GM23338 (cell line): ENCODE results near the gene SLC28A1. TPM values are rescaled to one million over a fixed set of nuclear protein-coding genes. Genes with fewer than 3 reads are reported as not detected.

Source experiments
- ATAC-seq: fragments of 200-7000 bp; cut with Tn5 transposase; 3 replicates; pipeline ENCODE4 v1.9.1; 2020
- DNase-seq: peaks from one replicate; pipeline ENCODE4 v3.0.0-alpha.2; 2015; ENCODE audit warnings: low spot score
- H2AFZ ChIP-seq: fragments of 200-600 bp; sonication (generic); 2 replicates; pipeline ENCODE4 v1.8.0; 2016; ENCODE audit warnings: antibody characterized with exemption, mild to moderate bottlenecking, moderate library complexity
- H3F3A ChIP-seq: fragments of 200-600 bp; sonication (generic); replicated peaks from 2 replicates; pipeline ENCODE4 v1.8.0; 2017; ENCODE audit warnings: antibody characterized with exemption, mixed run types, low read depth
- H3K27ac ChIP-seq: fragments of 200-600 bp; sonication (generic); 2 replicates; pipeline ENCODE4 v1.6.1; 2016; ENCODE audit warnings: low read depth
- H3K27me3 ChIP-seq: fragments of 200-600 bp; sonication (generic); 2 replicates; pipeline ENCODE4 v1.8.0; 2016; ENCODE audit warnings: mild to moderate bottlenecking, mixed run types, moderate library complexity; ENCODE audit not compliant: insufficient read depth
- H3K36me3 ChIP-seq: fragments of 200-600 bp; sonication (generic); 2 replicates; pipeline ENCODE4 v1.8.0; 2016; ENCODE audit warnings: mild to moderate bottlenecking; ENCODE audit not compliant: insufficient read depth
- H3K4me1 ChIP-seq: fragments of 200-600 bp; sonication (generic); 2 replicates; pipeline ENCODE4 v1.8.0; 2016; ENCODE audit warnings: mild to moderate bottlenecking, moderate library complexity; ENCODE audit not compliant: insufficient read depth
- H3K4me2 ChIP-seq: fragments of 200-600 bp; sonication (generic); 2 replicates; pipeline ENCODE4 v1.7.1; 2017; ENCODE audit warnings: mixed run types
- H3K4me3 ChIP-seq: fragments of 200-600 bp; sonication (generic); 2 replicates; pipeline ENCODE4 v1.6.1; 2016; ENCODE audit warnings: mixed run types
- H3K79me2 ChIP-seq: fragments of 200-600 bp; sonication (generic); replicated peaks from 2 replicates; pipeline ENCODE4 v1.8.0; 2017; ENCODE audit warnings: mild to moderate bottlenecking; ENCODE audit not compliant: insufficient read depth
- H3K9me2 ChIP-seq: fragments of 200-600 bp; sonication (generic); 2 replicates; pipeline ENCODE4 v1.8.0; 2017; ENCODE audit not compliant: insufficient read depth
- H4K20me1 ChIP-seq: fragments of 200-600 bp; sonication (generic); replicated peaks from 2 replicates; pipeline ENCODE4 v1.8.0; 2017; ENCODE audit warnings: mild to moderate bottlenecking; ENCODE audit not compliant: insufficient read depth
- H3K27ac Mint-ChIP-seq: 2 replicates; pipeline ENCODE4 v1.8.0; 2020; ENCODE audit warnings: inconsistent platforms, mild to moderate bottlenecking, moderate library complexity, mixed read lengths
- H3K27me3 Mint-ChIP-seq: 3 replicates; pipeline ENCODE4 v1.8.0; 2022; ENCODE audit warnings: low read depth, mild to moderate bottlenecking, moderate library complexity, mixed read lengths, inconsistent platforms; ENCODE audit not compliant: insufficient read depth, poor library complexity
- H3K36me3 Mint-ChIP-seq: 3 replicates; pipeline ENCODE4 v1.8.0; 2021; ENCODE audit warnings: low read depth, mild to moderate bottlenecking, inconsistent platforms, moderate library complexity, mixed read lengths
- H3K4me1 Mint-ChIP-seq: 3 replicates; pipeline ENCODE4 v1.8.0; 2020; ENCODE audit warnings: mild to moderate bottlenecking, inconsistent platforms, mixed read lengths
- H3K4me3 Mint-ChIP-seq: 3 replicates; pipeline ENCODE4 v1.8.0; 2021; ENCODE audit warnings: moderate library complexity, mild to moderate bottlenecking, inconsistent platforms, mixed read lengths
- H3K9me3 Mint-ChIP-seq: 3 replicates; pipeline ENCODE4 v1.8.0; 2020; ENCODE audit warnings: moderate library complexity, mild to moderate bottlenecking, inconsistent platforms, mixed read lengths
- CREB1 ChIP-seq: fragments of 250-450 bp; sonication (Bioruptor Pico); IDR thresholded peaks from 2 replicates; pipeline ENCODE4 v1.5.0; 2020; ENCODE audit warnings: low read depth, mild to moderate bottlenecking, moderate library complexity
- CTCF ChIP-seq, 2 experiments: fragments of 200-600 bp in 1 of 2; sonication (generic) in 1 of 2; conservative IDR thresholded peaks; 2 replicates each; pipeline versions ENCODE4 v1.5.1 to v1.6.1; 2016 to 2017; ENCODE audit warnings: antibody characterized with exemption in 2 of 2, low read depth in 2 of 2, mild to moderate bottlenecking in 2 of 2, moderate library complexity in 1 of 2
- EZH2 ChIP-seq: fragments of 200-600 bp; sonication (generic); IDR thresholded peaks from one replicate; pipeline ENCODE4 v1.8.0; 2017; ENCODE audit warnings: antibody characterized with exemption, mild to moderate bottlenecking, low read depth; ENCODE audit not compliant: unreplicated experiment
- EZH2phosphoT487 ChIP-seq: fragments of 200-600 bp; sonication (generic); IDR thresholded peaks from one replicate; pipeline ENCODE4 v1.8.1; 2018; ENCODE audit warnings: antibody characterized with exemption; ENCODE audit not compliant: unreplicated experiment
- JUNB ChIP-seq: IDR thresholded peaks from one replicate; pipeline ENCODE4 v1.6.1; 2016; ENCODE audit warnings: antibody characterized with exemption; ENCODE audit not compliant: unreplicated experiment
- NANOG ChIP-seq: IDR thresholded peaks from 2 replicates; pipeline ENCODE4 v1.6.1; 2016; ENCODE audit warnings: antibody characterized with exemption, borderline replicate concordance
- POLR2AphosphoS5 ChIP-seq: IDR thresholded peaks from 2 replicates; pipeline ENCODE4 v1.6.1; 2016; ENCODE audit warnings: antibody characterized with exemption, low read depth
- STAT1 ChIP-seq: IDR thresholded peaks from one replicate; pipeline ENCODE4 v1.6.1; 2016; ENCODE audit warnings: antibody characterized with exemption; ENCODE audit not compliant: unreplicated experiment
- ZNF331 ChIP-seq: fragments of 250-450 bp; sonication (Bioruptor Pico); IDR thresholded peaks from 2 replicates; pipeline ENCODE4 v1.5.0; 2020; ENCODE audit warnings: low read depth, mild to moderate bottlenecking, moderate library complexity
- polyA plus RNA-seq: library from polyadenylated mRNA; unstranded; fragments of >200 nt; fragmentation: Nextera tagmentation; extraction: Ambion mirVana; gene quantifications from 2 replicates; pipeline ENCODE4 v1.2.1, GENCODE V29; 2016
- total RNA-seq: library from RNA; depleted of rRNA; stranded (reverse); fragments of >200 nt; shearing (Covaris generic); gene quantifications from 2 replicates; pipeline ENCODE4 v1.2.3, GENCODE V29; 2014
- TF ChIP-seq, protein P1 (sequence below): IDR thresholded peaks from one replicate; pipeline ENCODE4 v1.6.1; 2018; ENCODE audit warnings: antibody characterized with exemption; ENCODE audit not compliant: unreplicated experiment
- TF ChIP-seq, protein P2 (sequence below): fragments of 250-450 bp; sonication (Bioruptor Pico); IDR thresholded peaks from 2 replicates; pipeline ENCODE4 v1.5.0; 2020; ENCODE audit warnings: mild to moderate bottlenecking, moderate library complexity

The SLC28A1 gene
- total and polyA plus RNA-seq, 2 experiments from 2014 or later, result not detected

- TF ChIP-seq, protein P1, sequence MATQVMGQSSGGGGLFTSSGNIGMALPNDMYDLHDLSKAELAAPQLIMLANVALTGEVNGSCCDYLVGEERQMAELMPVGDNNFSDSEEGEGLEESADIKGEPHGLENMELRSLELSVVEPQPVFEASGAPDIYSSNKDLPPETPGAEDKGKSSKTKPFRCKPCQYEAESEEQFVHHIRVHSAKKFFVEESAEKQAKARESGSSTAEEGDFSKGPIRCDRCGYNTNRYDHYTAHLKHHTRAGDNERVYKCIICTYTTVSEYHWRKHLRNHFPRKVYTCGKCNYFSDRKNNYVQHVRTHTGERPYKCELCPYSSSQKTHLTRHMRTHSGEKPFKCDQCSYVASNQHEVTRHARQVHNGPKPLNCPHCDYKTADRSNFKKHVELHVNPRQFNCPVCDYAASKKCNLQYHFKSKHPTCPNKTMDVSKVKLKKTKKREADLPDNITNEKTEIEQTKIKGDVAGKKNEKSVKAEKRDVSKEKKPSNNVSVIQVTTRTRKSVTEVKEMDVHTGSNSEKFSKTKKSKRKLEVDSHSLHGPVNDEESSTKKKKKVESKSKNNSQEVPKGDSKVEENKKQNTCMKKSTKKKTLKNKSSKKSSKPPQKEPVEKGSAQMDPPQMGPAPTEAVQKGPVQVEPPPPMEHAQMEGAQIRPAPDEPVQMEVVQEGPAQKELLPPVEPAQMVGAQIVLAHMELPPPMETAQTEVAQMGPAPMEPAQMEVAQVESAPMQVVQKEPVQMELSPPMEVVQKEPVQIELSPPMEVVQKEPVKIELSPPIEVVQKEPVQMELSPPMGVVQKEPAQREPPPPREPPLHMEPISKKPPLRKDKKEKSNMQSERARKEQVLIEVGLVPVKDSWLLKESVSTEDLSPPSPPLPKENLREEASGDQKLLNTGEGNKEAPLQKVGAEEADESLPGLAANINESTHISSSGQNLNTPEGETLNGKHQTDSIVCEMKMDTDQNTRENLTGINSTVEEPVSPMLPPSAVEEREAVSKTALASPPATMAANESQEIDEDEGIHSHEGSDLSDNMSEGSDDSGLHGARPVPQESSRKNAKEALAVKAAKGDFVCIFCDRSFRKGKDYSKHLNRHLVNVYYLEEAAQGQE, result no peak
- no peak for TF ChIP-seq NANOG
- no peak for TF ChIP-seq CREB1 (CRISPR knock-in tag)
- no peak for TF ChIP-seq POLR2AphosphoS5
- TF ChIP-seq EZH2phosphoT487, result no peak
- no peak for TF ChIP-seq STAT1
- no peak for TF ChIP-seq CTCF (conservative IDR thresholded peaks at IDR 0.05; ENCODE audit: low read depth in 2 of 2)
- TF ChIP-seq JUNB, result no peak
- TF ChIP-seq, protein P2, sequence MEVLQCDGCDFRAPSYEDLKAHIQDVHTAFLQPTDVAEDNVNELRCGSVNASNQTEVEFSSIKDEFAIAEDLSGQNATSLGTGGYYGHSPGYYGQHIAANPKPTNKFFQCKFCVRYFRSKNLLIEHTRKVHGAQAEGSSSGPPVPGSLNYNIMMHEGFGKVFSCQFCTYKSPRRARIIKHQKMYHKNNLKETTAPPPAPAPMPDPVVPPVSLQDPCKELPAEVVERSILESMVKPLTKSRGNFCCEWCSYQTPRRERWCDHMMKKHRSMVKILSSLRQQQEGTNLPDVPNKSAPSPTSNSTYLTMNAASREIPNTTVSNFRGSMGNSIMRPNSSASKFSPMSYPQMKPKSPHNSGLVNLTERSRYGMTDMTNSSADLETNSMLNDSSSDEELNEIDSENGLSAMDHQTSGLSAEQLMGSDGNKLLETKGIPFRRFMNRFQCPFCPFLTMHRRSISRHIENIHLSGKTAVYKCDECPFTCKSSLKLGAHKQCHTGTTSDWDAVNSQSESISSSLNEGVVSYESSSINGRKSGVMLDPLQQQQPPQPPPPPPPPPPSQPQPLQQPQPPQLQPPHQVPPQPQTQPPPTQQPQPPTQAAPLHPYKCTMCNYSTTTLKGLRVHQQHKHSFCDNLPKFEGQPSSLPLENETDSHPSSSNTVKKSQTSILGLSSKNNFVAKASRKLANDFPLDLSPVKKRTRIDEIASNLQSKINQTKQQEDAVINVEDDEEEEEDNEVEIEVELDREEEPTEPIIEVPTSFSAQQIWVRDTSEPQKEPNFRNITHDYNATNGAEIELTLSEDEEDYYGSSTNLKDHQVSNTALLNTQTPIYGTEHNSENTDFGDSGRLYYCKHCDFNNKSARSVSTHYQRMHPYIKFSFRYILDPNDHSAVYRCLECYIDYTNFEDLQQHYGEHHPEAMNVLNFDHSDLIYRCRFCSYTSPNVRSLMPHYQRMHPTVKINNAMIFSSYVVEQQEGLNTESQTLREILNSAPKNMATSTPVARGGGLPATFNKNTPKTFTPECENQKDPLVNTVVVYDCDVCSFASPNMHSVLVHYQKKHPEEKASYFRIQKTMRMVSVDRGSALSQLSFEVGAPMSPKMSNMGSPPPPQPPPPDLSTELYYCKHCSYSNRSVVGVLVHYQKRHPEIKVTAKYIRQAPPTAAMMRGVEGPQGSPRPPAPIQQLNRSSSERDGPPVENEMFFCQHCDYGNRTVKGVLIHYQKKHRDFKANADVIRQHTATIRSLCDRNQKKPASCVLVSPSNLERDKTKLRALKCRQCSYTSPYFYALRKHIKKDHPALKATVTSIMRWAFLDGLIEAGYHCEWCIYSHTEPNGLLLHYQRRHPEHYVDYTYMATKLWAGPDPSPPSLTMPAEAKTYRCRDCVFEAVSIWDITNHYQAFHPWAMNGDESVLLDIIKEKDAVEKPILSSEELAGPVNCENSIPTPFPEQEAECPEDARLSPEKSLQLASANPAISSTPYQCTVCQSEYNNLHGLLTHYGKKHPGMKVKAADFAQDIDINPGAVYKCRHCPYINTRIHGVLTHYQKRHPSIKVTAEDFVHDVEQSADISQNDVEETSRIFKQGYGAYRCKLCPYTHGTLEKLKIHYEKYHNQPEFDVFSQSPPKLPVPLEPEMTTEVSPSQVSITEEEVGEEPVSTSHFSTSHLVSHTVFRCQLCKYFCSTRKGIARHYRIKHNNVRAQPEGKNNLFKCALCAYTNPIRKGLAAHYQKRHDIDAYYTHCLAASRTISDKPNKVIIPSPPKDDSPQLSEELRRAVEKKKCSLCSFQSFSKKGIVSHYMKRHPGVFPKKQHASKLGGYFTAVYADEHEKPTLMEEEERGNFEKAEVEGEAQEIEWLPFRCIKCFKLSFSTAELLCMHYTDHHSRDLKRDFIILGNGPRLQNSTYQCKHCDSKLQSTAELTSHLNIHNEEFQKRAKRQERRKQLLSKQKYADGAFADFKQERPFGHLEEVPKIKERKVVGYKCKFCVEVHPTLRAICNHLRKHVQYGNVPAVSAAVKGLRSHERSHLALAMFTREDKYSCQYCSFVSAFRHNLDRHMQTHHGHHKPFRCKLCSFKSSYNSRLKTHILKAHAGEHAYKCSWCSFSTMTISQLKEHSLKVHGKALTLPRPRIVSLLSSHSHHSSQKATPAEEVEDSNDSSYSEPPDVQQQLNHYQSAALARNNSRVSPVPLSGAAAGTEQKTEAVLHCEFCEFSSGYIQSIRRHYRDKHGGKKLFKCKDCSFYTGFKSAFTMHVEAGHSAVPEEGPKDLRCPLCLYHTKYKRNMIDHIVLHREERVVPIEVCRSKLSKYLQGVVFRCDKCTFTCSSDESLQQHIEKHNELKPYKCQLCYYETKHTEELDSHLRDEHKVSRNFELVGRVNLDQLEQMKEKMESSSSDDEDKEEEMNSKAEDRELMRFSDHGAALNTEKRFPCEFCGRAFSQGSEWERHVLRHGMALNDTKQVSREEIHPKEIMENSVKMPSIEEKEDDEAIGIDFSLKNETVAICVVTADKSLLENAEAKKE (CRISPR knock-in tag), result no peak
- TF ChIP-seq ZNF331 (CRISPR knock-in tag), result no peak
- TF ChIP-seq EZH2, result no peak
- no peak for DNase-seq
- no peak overlapping the region for H3K27ac ChIP-seq
These were observed 45.5 kb downstream of the SLC28A1 start for GRCh38 chr15:84929795-84930603.

More at GRCh38 chr15:84929795-84930603, 45.5 kb downstream of the SLC28A1 start:
- Histone ChIP-seq H3K27me3 (no peaks in the 10 kb centered on the region), H4K20me1 (no peaks in the 10 kb centered on the region), H3K79me2 (no peaks in the 10 kb centered on the region), H3K4me1 (no peaks in the 10 kb centered on the region; the same call in 1 of the 2 replicates), H3F3A (no peaks in the 10 kb centered on the region), H2AFZ (no peak overlapping the region), H3K4me3 (no peak overlapping the region), H3K9me2 (no peaks in the 10 kb centered on the region), H3K4me2 (no peak overlapping the region), H3K36me3 (no peaks in the 10 kb centered on the region)
- Mint-ChIP-seq H3K27me3 (peaks cover 4% of the 10 kb centered on the region), H3K4me1 (peaks cover 4% of the 10 kb centered on the region), H3K36me3 (no peaks in the 10 kb centered on the region), H3K27ac (no peak overlapping the region), H3K9me3 (no peaks in the 10 kb centered on the region), H3K4me3 (no peak overlapping the region)
- ATAC-seq, result no peak
